Osteoblast (primary cell): Measurements from ENCODE around the gene EDAR. TPM values are rescaled to one million over a fixed set of nuclear protein-coding genes. Genes with fewer than 3 reads are reported as not detected.

Experiments
- DNase-seq: peaks from one replicate; pipeline ENCODE4 v3.0.0; 2011; ENCODE audit warnings: low spot score, mixed read lengths; ENCODE audit not compliant: insufficient read length; ENCODE audit errors: missing footprints
- H2AFZ ChIP-seq: 2 replicates; pipeline ENCODE4 v1.6.0; 2011; ENCODE audit warnings: mild to moderate bottlenecking, low read length
- H3K27ac ChIP-seq: 2 replicates; pipeline ENCODE4 v1.5.1; 2011; ENCODE audit warnings: mild to moderate bottlenecking, low read depth, low read length, moderate library complexity
- H3K27me3 ChIP-seq: 2 replicates; pipeline ENCODE4 v1.6.0; 2012; ENCODE audit warnings: mild to moderate bottlenecking, control low read depth, inconsistent platforms, low read length, moderate library complexity; ENCODE audit not compliant: insufficient read depth
- H3K36me3 ChIP-seq: 2 replicates; pipeline ENCODE4 v1.5.1; 2011; ENCODE audit warnings: mild to moderate bottlenecking, low read length, control low read depth, moderate library complexity; ENCODE audit not compliant: insufficient read depth
- H3K4me1 ChIP-seq: 2 replicates; pipeline ENCODE4 v1.5.1; 2011; ENCODE audit warnings: mild to moderate bottlenecking, low read length, control low read depth, moderate library complexity; ENCODE audit not compliant: insufficient read depth
- H3K4me2 ChIP-seq: 2 replicates; pipeline ENCODE4 v1.6.0; 2011; ENCODE audit warnings: mild to moderate bottlenecking, low read length; ENCODE audit not compliant: insufficient read depth
- H3K4me3 ChIP-seq: fragments of 200-600 bp; sonication (generic); 3 replicates; pipeline ENCODE4 v1.5.1; 2012; ENCODE audit warnings: mild to moderate bottlenecking, low read length, inconsistent platforms; ENCODE audit not compliant: insufficient read depth
- H3K79me2 ChIP-seq: 2 replicates; pipeline ENCODE4 v1.6.0; 2012; ENCODE audit warnings: mild to moderate bottlenecking, low read length, control low read depth, inconsistent platforms; ENCODE audit not compliant: insufficient read depth
- H3K9me3 ChIP-seq: 2 replicates; pipeline ENCODE4 v1.5.1; 2011; ENCODE audit warnings: low read depth, low read length, control low read depth
- H4K20me1 ChIP-seq: 2 replicates; pipeline ENCODE4 v1.6.0; 2012; ENCODE audit warnings: mild to moderate bottlenecking, low read length, control low read depth; ENCODE audit not compliant: insufficient read depth
- CTCF ChIP-seq: IDR thresholded peaks from 2 replicates; pipeline ENCODE4 v1.5.1; 2011; ENCODE audit warnings: mild to moderate bottlenecking, low read depth, low read length, moderate library complexity; ENCODE audit errors: extremely low read depth
- total RNA-seq: library from RNA; depleted of rRNA; stranded (reverse); fragments of >200 nt; gene quantifications from 2 replicates; pipeline ENCODE4 v1.2.3, GENCODE V29; 2012

Gene EDAR
- total RNA-seq, 1 donor = not detected

GRCh38 chr2:108916796-108917421 is 72.1 kb downstream of the EDAR start:
- H3K27ac ChIP-seq = no peak overlapping the region
- H3K4me2 ChIP-seq = no peak overlapping the region
- H3K27me3 ChIP-seq = peaks cover 10% of the 10 kb centered on the region
- H3K4me1 ChIP-seq = no peaks in the 10 kb centered on the region
- no peak overlapping the region for H2AFZ ChIP-seq
- H4K20me1 ChIP-seq = no peaks in the 10 kb centered on the region
- H3K4me3 ChIP-seq = no peak overlapping the region
- H3K36me3 ChIP-seq = no peaks in the 10 kb centered on the region
- no peak for TF ChIP-seq CTCF
- no peak for DNase-seq
- H3K79me2 ChIP-seq = no peaks in the 10 kb centered on the region
- no peaks in the 10 kb centered on the region for H3K9me3 ChIP-seq

GRCh38 chr2:108916122-108916795 is 72.8 kb downstream of the EDAR start:
- Histone ChIP-seq H2AFZ (no peak overlapping the region), H3K79me2 (no peaks in the 10 kb centered on the region), H3K27me3 (peaks cover 10% of the 10 kb centered on the region), H3K4me3 (no peak overlapping the region), H3K4me1 (no peaks in the 10 kb centered on the region), H3K36me3 (no peaks in the 10 kb centered on the region), H3K4me2 (no peak overlapping the region), H4K20me1 (no peaks in the 10 kb centered on the region), H3K9me3 (no peaks in the 10 kb centered on the region), H3K27ac (no peak overlapping the region)
- TF ChIP-seq CTCF = no peak
- no peak for DNase-seq

GRCh38 chr2:108912629-108912902 is 76.5 kb downstream of the EDAR start:
- Histone ChIP-seq H4K20me1 (no peaks in the 10 kb centered on the region), H3K4me2 (no peak overlapping the region), H3K27ac (no peak overlapping the region), H3K79me2 (no peaks in the 10 kb centered on the region), H3K27me3 (peaks cover 20% of the 10 kb centered on the region), H2AFZ (no peak overlapping the region), H3K36me3 (no peaks in the 10 kb centered on the region), H3K4me1 (no peaks in the 10 kb centered on the region), H3K4me3 (no peak overlapping the region), H3K9me3 (no peaks in the 10 kb centered on the region)
- no peak for DNase-seq
- TF ChIP-seq CTCF = no peak

GRCh38 chr2:108911807-108912628 is 77.0 kb downstream of the EDAR start:
- TF ChIP-seq CTCF = no peak
- no peak overlapping the region for H2AFZ ChIP-seq
- H3K79me2 ChIP-seq = no peaks in the 10 kb centered on the region
- no peaks in the 10 kb centered on the region for H3K9me3 ChIP-seq
- peaks cover 20% of the 10 kb centered on the region for H3K27me3 ChIP-seq
- no peak overlapping the region for H3K4me3 ChIP-seq
- no peak overlapping the region for H3K4me2 ChIP-seq
- no peak for DNase-seq
- H3K27ac ChIP-seq = no peak overlapping the region
- no peaks in the 10 kb centered on the region for H4K20me1 ChIP-seq
- H3K4me1 ChIP-seq = no peaks in the 10 kb centered on the region
- H3K36me3 ChIP-seq = no peaks in the 10 kb centered on the region
